T-cell (primary cell): Measurements from ENCODE around the gene GPHB5. TPM values are rescaled to one million over a fixed set of nuclear protein-coding genes. Genes with fewer than 3 reads are reported as not detected.

Experiments used
- ATAC-seq, 4 experiments: fragments of 200-7000 bp in 3 of 4; fragments of 150-1000 bp in 1 of 4; cut with Tn5 transposase; replicated peaks in 1 of 4; 1 replicate in 3 of 4; 2 replicates in 1 of 4; pipeline ENCODE4 v1.10.0; 2021; ENCODE audit warnings: moderate library complexity in 3 of 4, mild to moderate bottlenecking in 2 of 4, moderate number of reproducible peaks in 1 of 4
- CTCF ChIA-PET, 2 donors: fragments of 300-600 bp; sonication (Branson Sonifier 250); formaldehyde crosslinking; loops; one replicate each; lab custom pipeline; 2022; ENCODE audit warnings: antibody characterized with exemption in 2 of 2; lab: Charles Lee
- POLR2A ChIA-PET, 2 donors: fragments of 300-600 bp; sonication (Branson Sonifier 250); formaldehyde crosslinking; loops; one replicate each; lab custom pipeline; 2022; ENCODE audit warnings: antibody characterized with exemption in 2 of 2; lab: Charles Lee
- DNase-seq, 35 experiments: peaks; one replicate each; pipeline versions ENCODE4 v3.0.0 to v3.0.0-alpha.2; 2013 to 2023
- H3K27ac ChIP-seq: one replicate; pipeline ENCODE4 v1.5.1; 2013; ENCODE audit warnings: low read length
- H3K27me3 ChIP-seq, 2 experiments: replicated peaks in 1 of 2; 1 replicate in 1 of 2; 2 replicates in 1 of 2; pipeline versions ENCODE4 v1.6.1 to v1.7.0; 2013; ENCODE audit warnings: low read length in 1 of 2, mixed read lengths in 1 of 2; ENCODE audit not compliant: control insufficient read depth in 2 of 2, insufficient read depth in 2 of 2; ENCODE audit errors: extremely low read depth in 1 of 2
- H3K36me3 ChIP-seq, 2 donors: 1 replicate in 1 of 2; 2 replicates in 1 of 2; pipeline versions ENCODE4 v1.6.1 to v1.7.0; 2013; ENCODE audit warnings: low read length in 1 of 2; ENCODE audit not compliant: control insufficient read depth in 2 of 2, insufficient read depth in 1 of 2; ENCODE audit errors: extremely low read depth in 1 of 2
- H3K4me1 ChIP-seq, 2 experiments: 1 replicate in 1 of 2; 2 replicates in 1 of 2; pipeline versions ENCODE4 v1.6.1 to v1.7.0; 2013; ENCODE audit warnings: low read length in 2 of 2, mixed read lengths in 1 of 2; ENCODE audit not compliant: insufficient read depth in 2 of 2, control insufficient read depth in 1 of 2; ENCODE audit errors: extremely low read depth in 1 of 2
- H3K4me3 ChIP-seq, 2 donors: 1 replicate in 1 of 2; 2 replicates in 1 of 2; pipeline versions ENCODE4 v1.5.1 to v1.7.0; 2013; ENCODE audit warnings: mild to moderate bottlenecking in 2 of 2, low read length in 1 of 2, moderate library complexity in 1 of 2; ENCODE audit not compliant: control insufficient read depth in 1 of 2; ENCODE audit errors: extremely low read depth in 1 of 2
- H3K9me3 ChIP-seq: 2 replicates; pipeline ENCODE4 v1.7.0; 2013
- H3K27ac Mint-ChIP-seq, 2 donors: one replicate each; pipeline ENCODE4 v1.8.0; 2020 to 2021; ENCODE audit warnings: mild to moderate bottlenecking in 2 of 2, mixed read lengths in 2 of 2
- H3K27me3 Mint-ChIP-seq, 2 donors: one replicate each; pipeline ENCODE4 v1.8.0; 2021 to 2022; ENCODE audit warnings: mixed read lengths in 2 of 2
- H3K36me3 Mint-ChIP-seq: one replicate; pipeline ENCODE4 v1.8.0; 2021; ENCODE audit warnings: mixed read lengths
- H3K4me1 Mint-ChIP-seq, 3 donors: one replicate each; pipeline ENCODE4 v1.8.0; 2020 to 2022; ENCODE audit warnings: mixed read lengths in 3 of 3, mild to moderate bottlenecking in 1 of 3
- H3K4me3 Mint-ChIP-seq, 3 donors: one replicate each; pipeline ENCODE4 v1.8.0; 2020 to 2022; ENCODE audit warnings: mild to moderate bottlenecking in 3 of 3, mixed read lengths in 3 of 3, moderate library complexity in 3 of 3
- H3K9me3 Mint-ChIP-seq, 3 donors: one replicate each; pipeline ENCODE4 v1.8.0; 2020 to 2022; ENCODE audit warnings: mixed read lengths in 3 of 3
- WGBS: methylation state at CpG from one replicate; pipeline ENCODE4 v1.1.5; 2013; ENCODE audit warnings: missing lambda C conversion rate; ENCODE audit not compliant: insufficient coverage; 5-methylcytosine and 5-hydroxymethylcytosine counted together
- total RNA-seq, 35 experiments: library from RNA in 6 of 35; stranded (reverse) in 6 of 35; fragments of 120-200 nt in 1 of 35; gene quantifications; one replicate each; pipeline versions ENCODE4 v1.2.1 to v1.2.4 and lab custom pipeline; 2013 to 2026

The GPHB5 gene
- total RNA-seq, 5 donors from 2014 or later (not counting 1 experiment from before 2014, with no cell fraction given), result not detected

GRCh38 chr14:63276492-63277342 is 42.0 kb downstream of the GPHB5 start:
- Histone ChIP-seq H3K9me3 (no peaks in the 10 kb centered on the region), H3K27ac (no peak overlapping the region), H3K4me3 (no peak overlapping the region), H3K4me1 (no peaks in the 10 kb centered on the region), H3K27me3 (peaks cover 0 to 2% of the 10 kb centered on the region in 2 experiments), H3K36me3 (no peaks in the 10 kb centered on the region)
- Mint-ChIP-seq H3K4me3 (no peak overlapping the region), H3K9me3 (no peaks in the 10 kb centered on the region), H3K4me1 (no peaks in the 10 kb centered on the region), H3K27ac (no peak overlapping the region), H3K36me3 (no peaks in the 10 kb centered on the region), H3K27me3 (peaks cover 2 to 9% of the 10 kb centered on the region in 2 donors)
- ATAC-seq (no peak), DNase-seq (peak in 1 of 35 experiments; percentile 29)
- ChIA-PET POLR2A (no interaction called here), CTCF (interaction anchor here in 1 of 2 donors (1.0 kb wide), 1 partner anchor 1109 kb away, joined by 3 read pairs; no protein-coding TSS in a partner anchor)
- no CpG with 5 or more reads among the region's 5 CpGs for WGBS

- POLR2A ChIA-PET, result no interaction called here
- Mint-ChIP-seq H3K4me3 (no peak overlapping the region), H3K9me3 (no peaks in the 10 kb centered on the region), H3K27me3 (peaks cover 2 to 8% of the 10 kb centered on the region in 2 donors), H3K27ac (no peak overlapping the region), H3K4me1 (no peaks in the 10 kb centered on the region), H3K36me3 (no peaks in the 10 kb centered on the region)
- no peak for ATAC-seq
- Histone ChIP-seq H3K4me3 (no peak overlapping the region), H3K9me3 (no peaks in the 10 kb centered on the region), H3K27ac (no peak overlapping the region), H3K36me3 (no peaks in the 10 kb centered on the region), H3K4me1 (no peaks in the 10 kb centered on the region), H3K27me3 (peaks cover 0 to 2% of the 10 kb centered on the region in 2 experiments)
- WGBS, result 92% methylated on average over 3 of the region's 4 CpGs
- CTCF ChIA-PET, result no interaction called here
- DNase-seq, result no peak
These were observed 42.7 kb downstream of the GPHB5 start for GRCh38 chr14:63276016-63276415.

- CTCF ChIA-PET, result no interaction called here
- WGBS, result 79% methylated on average over 3 of the region's 3 CpGs
These were observed 43.1 kb downstream of the GPHB5 start for GRCh38 chr14:63275611-63276010.

GRCh38 chr14:63273717-63274655 is 44.7 kb downstream of the GPHB5 start:
- no peaks in the 10 kb centered on the region for H3K9me3 ChIP-seq
- no peaks in the 10 kb centered on the region for H3K4me1 Mint-ChIP-seq
- H3K4me3 Mint-ChIP-seq, result no peak overlapping the region
- H3K4me3 ChIP-seq, result no peak overlapping the region
- DNase-seq (no peak), ATAC-seq (no peak)
- peaks cover 4 to 5% of the 10 kb centered on the region in 2 donors for H3K27me3 Mint-ChIP-seq
- H3K4me1 ChIP-seq, result no peaks in the 10 kb centered on the region
- no peak overlapping the region for H3K27ac ChIP-seq
- ChIA-PET POLR2A (no interaction called here), CTCF (no interaction called here)
- H3K36me3 ChIP-seq, result no peaks in the 10 kb centered on the region
- peaks cover 0 to 2% of the 10 kb centered on the region in 2 experiments for H3K27me3 ChIP-seq
- 90% methylated on average over 6 of the region's 8 CpGs for WGBS
- no peaks in the 10 kb centered on the region for H3K9me3 Mint-ChIP-seq
- H3K36me3 Mint-ChIP-seq, result no peaks in the 10 kb centered on the region
- no peak overlapping the region for H3K27ac Mint-ChIP-seq

More at GRCh38 chr14:63275611-63276010, 43.1 kb downstream of the GPHB5 start:
- H3K9me3 Mint-ChIP-seq, result no peaks in the 10 kb centered on the region
- POLR2A ChIA-PET, result no interaction called here
- no peaks in the 10 kb centered on the region for H3K36me3 Mint-ChIP-seq
- H3K4me1 Mint-ChIP-seq, result no peaks in the 10 kb centered on the region
- Histone ChIP-seq H3K4me3 (no peak overlapping the region), H3K9me3 (no peaks in the 10 kb centered on the region), H3K4me1 (no peaks in the 10 kb centered on the region), H3K36me3 (no peaks in the 10 kb centered on the region), H3K27me3 (peaks cover 0 to 2% of the 10 kb centered on the region in 2 experiments), H3K27ac (no peak overlapping the region)
- ATAC-seq (no peak), DNase-seq (no peak)
- H3K4me3 Mint-ChIP-seq, result no peak overlapping the region
- peaks cover 2 to 5% of the 10 kb centered on the region in 2 donors for H3K27me3 Mint-ChIP-seq
- H3K27ac Mint-ChIP-seq, result no peak overlapping the region

- Histone ChIP-seq H3K27me3 (peaks cover 2% of the 10 kb centered on the region in 2 experiments), H3K36me3 (no peaks in the 10 kb centered on the region), H3K9me3 (no peaks in the 10 kb centered on the region), H3K4me3 (no peak overlapping the region), H3K4me1 (no peaks in the 10 kb centered on the region), H3K27ac (no peak overlapping the region)
- Mint-ChIP-seq H3K4me3 (no peak overlapping the region), H3K9me3 (no peaks in the 10 kb centered on the region), H3K27me3 (peaks cover 7 to 8% of the 10 kb centered on the region in 2 donors), H3K36me3 (no peaks in the 10 kb centered on the region), H3K27ac (no peak overlapping the region), H3K4me1 (no peaks in the 10 kb centered on the region)
- 80% methylated on average over 1 of the region's 3 CpGs for WGBS
- ChIA-PET CTCF (no interaction called here), POLR2A (interaction anchor here in 1 of 2 donors (0.6 kb wide), 1 partner anchor 9 kb away, joined by 3 read pairs; no protein-coding TSS in a partner anchor)
- ATAC-seq (no peak), DNase-seq (no peak)
These were observed 45.6 kb downstream of the GPHB5 start for GRCh38 chr14:63273129-63273528.

- POLR2A ChIA-PET, result no interaction called here
- CTCF ChIA-PET, result no interaction called here
- Mint-ChIP-seq H3K4me1 (no peaks in the 10 kb centered on the region), H3K27me3 (peaks cover 19 to 20% of the 10 kb centered on the region in 2 donors), H3K36me3 (no peaks in the 10 kb centered on the region), H3K9me3 (no peaks in the 10 kb centered on the region), H3K27ac (no peak overlapping the region), H3K4me3 (no peak overlapping the region)
- Histone ChIP-seq H3K4me1 (no peaks in the 10 kb centered on the region), H3K4me3 (no peak overlapping the region), H3K36me3 (no peaks in the 10 kb centered on the region), H3K27me3 (peaks cover 2 to 8% of the 10 kb centered on the region in 2 experiments), H3K27ac (no peak overlapping the region), H3K9me3 (no peaks in the 10 kb centered on the region)
- no peak for DNase-seq
- 80% methylated on average over 1 of the region's 11 CpGs for WGBS
- no peak for ATAC-seq
These were observed 49.0 kb downstream of the GPHB5 start for GRCh38 chr14:63269561-63270225.
